ENCODE measurements around the gene MTRFR.

Gene MTRFR

GRCh38 chr12:123269896-123270213 is 36.6 kb downstream of the MTRFR start:
- peak overlapping the region; percentile 74 to 82 for H3K4me3 ChIP-seq (ENCODE audit: low read depth in 1 of 2, low read length in 2 of 2)
- H3K27me3 ChIP-seq (ENCODE audit: control insufficient read depth in 1 of 2, insufficient read depth in 2 of 2, low read length in 2 of 2): no peaks in the 10 kb centered on the region
- peak overlapping the region; percentile 72 to 79 for H3K9ac ChIP-seq (ENCODE audit: low read depth in 1 of 2, low read length in 2 of 2)
- H3K4me1 ChIP-seq (ENCODE audit: control insufficient read depth in 1 of 2, insufficient read depth in 2 of 2, low read length in 2 of 2): peaks cover 17 to 24% of the 10 kb centered on the region in 2 donors
- H3K36me3 ChIP-seq (ENCODE audit: control insufficient read depth in 1 of 2, insufficient read depth in 2 of 2, low read length in 2 of 2): peaks cover 9 to 12% of the 10 kb centered on the region in 2 donors
- H3K27ac ChIP-seq (ENCODE audit: low read depth, low read length): peak overlapping the region; percentile 13
- H3K9me3 ChIP-seq (ENCODE audit: control insufficient read depth in 1 of 2, low read length in 2 of 2): no peaks in the 10 kb centered on the region

GRCh38 chr12:123270214-123271000 is 37.2 kb downstream of the MTRFR start:
- Histone ChIP-seq H3K9me3 (ENCODE audit: control insufficient read depth in 1 of 2, low read length in 2 of 2) (no peaks in the 10 kb centered on the region), H3K36me3 (ENCODE audit: control insufficient read depth in 1 of 2, insufficient read depth in 2 of 2, low read length in 2 of 2) (peaks cover 9 to 10% of the 10 kb centered on the region in 2 donors), H3K4me1 (ENCODE audit: control insufficient read depth in 1 of 2, insufficient read depth in 2 of 2, low read length in 2 of 2) (peaks cover 17 to 24% of the 10 kb centered on the region in 2 donors), H3K9ac (ENCODE audit: low read depth in 1 of 2, low read length in 2 of 2) (peak overlapping the region; percentile 72 to 79), H3K27ac (ENCODE audit: low read depth, low read length) (peak overlapping the region; percentile 13), H3K27me3 (ENCODE audit: control insufficient read depth in 1 of 2, insufficient read depth in 2 of 2, low read length in 2 of 2) (no peaks in the 10 kb centered on the region), H3K4me3 (ENCODE audit: low read depth in 1 of 2, low read length in 2 of 2) (peak overlapping the region; percentile 74 to 82)

GRCh38 chr12:123271001-123271668 is 37.9 kb downstream of the MTRFR start:
- Histone ChIP-seq H3K27ac (ENCODE audit: low read depth, low read length) (no peak overlapping the region), H3K36me3 (ENCODE audit: control insufficient read depth in 1 of 2, insufficient read depth in 2 of 2, low read length in 2 of 2) (peaks cover 7 to 9% of the 10 kb centered on the region in 2 donors), H3K4me3 (ENCODE audit: low read depth in 1 of 2, low read length in 2 of 2) (peak overlapping the region in 1 of 2 donors; percentile 74), H3K4me1 (ENCODE audit: control insufficient read depth in 1 of 2, insufficient read depth in 2 of 2, low read length in 2 of 2) (peaks cover 17 to 24% of the 10 kb centered on the region in 2 donors), H3K27me3 (ENCODE audit: control insufficient read depth in 1 of 2, insufficient read depth in 2 of 2, low read length in 2 of 2) (no peaks in the 10 kb centered on the region), H3K9ac (ENCODE audit: low read depth in 1 of 2, low read length in 2 of 2) (peak overlapping the region in 1 of 2 donors; percentile 72), H3K9me3 (ENCODE audit: control insufficient read depth in 1 of 2, low read length in 2 of 2) (no peaks in the 10 kb centered on the region)

- H3K4me1 ChIP-seq (ENCODE audit: control insufficient read depth in 1 of 2, insufficient read depth in 2 of 2, low read length in 2 of 2): peaks cover 17 to 24% of the 10 kb centered on the region in 2 donors
- H3K27ac ChIP-seq (ENCODE audit: low read depth, low read length): no peak overlapping the region
- no peak overlapping the region for H3K4me3 ChIP-seq (ENCODE audit: low read depth in 1 of 2, low read length in 2 of 2)
- H3K27me3 ChIP-seq (ENCODE audit: control insufficient read depth in 1 of 2, insufficient read depth in 2 of 2, low read length in 2 of 2): no peaks in the 10 kb centered on the region
- no peak overlapping the region for H3K9ac ChIP-seq (ENCODE audit: low read depth in 1 of 2, low read length in 2 of 2)
- no peaks in the 10 kb centered on the region for H3K36me3 ChIP-seq (ENCODE audit: control insufficient read depth in 1 of 2, insufficient read depth in 2 of 2, low read length in 2 of 2)
- H3K9me3 ChIP-seq (ENCODE audit: control insufficient read depth in 1 of 2, low read length in 2 of 2): no peaks in the 10 kb centered on the region
These were observed 39.9 kb downstream of the MTRFR start for GRCh38 chr12:123273166-123273565.

- Histone ChIP-seq H3K9me3 (ENCODE audit: control insufficient read depth in 1 of 2, low read length in 2 of 2) (no peaks in the 10 kb centered on the region), H3K9ac (ENCODE audit: low read depth in 1 of 2, low read length in 2 of 2) (no peak overlapping the region), H3K27ac (ENCODE audit: low read depth, low read length) (no peak overlapping the region), H3K4me3 (ENCODE audit: low read depth in 1 of 2, low read length in 2 of 2) (no peak overlapping the region), H3K27me3 (ENCODE audit: control insufficient read depth in 1 of 2, insufficient read depth in 2 of 2, low read length in 2 of 2) (no peaks in the 10 kb centered on the region), H3K4me1 (ENCODE audit: control insufficient read depth in 1 of 2, insufficient read depth in 2 of 2, low read length in 2 of 2) (no peaks in the 10 kb centered on the region), H3K36me3 (ENCODE audit: control insufficient read depth in 1 of 2, insufficient read depth in 2 of 2, low read length in 2 of 2) (no peaks in the 10 kb centered on the region)
These were observed 44.9 kb downstream of the MTRFR start for GRCh38 chr12:123278101-123278627.

- Histone ChIP-seq H3K4me3 (ENCODE audit: low read depth in 1 of 2, low read length in 2 of 2) (no peak overlapping the region), H3K36me3 (ENCODE audit: control insufficient read depth in 1 of 2, insufficient read depth in 2 of 2, low read length in 2 of 2) (no peaks in the 10 kb centered on the region), H3K27ac (ENCODE audit: low read depth, low read length) (no peak overlapping the region), H3K27me3 (ENCODE audit: control insufficient read depth in 1 of 2, insufficient read depth in 2 of 2, low read length in 2 of 2) (no peaks in the 10 kb centered on the region), H3K4me1 (ENCODE audit: control insufficient read depth in 1 of 2, insufficient read depth in 2 of 2, low read length in 2 of 2) (no peaks in the 10 kb centered on the region), H3K9me3 (ENCODE audit: control insufficient read depth in 1 of 2, low read length in 2 of 2) (no peaks in the 10 kb centered on the region), H3K9ac (ENCODE audit: low read depth in 1 of 2, low read length in 2 of 2) (no peak overlapping the region)
These were observed 47.7 kb downstream of the MTRFR start for GRCh38 chr12:123280971-123281370.

- Histone ChIP-seq H3K9ac (ENCODE audit: low read depth in 1 of 2, low read length in 2 of 2) (no peak overlapping the region), H3K9me3 (ENCODE audit: control insufficient read depth in 1 of 2, low read length in 2 of 2) (no peaks in the 10 kb centered on the region), H3K4me3 (ENCODE audit: low read depth in 1 of 2, low read length in 2 of 2) (no peak overlapping the region), H3K27ac (ENCODE audit: low read depth, low read length) (no peak overlapping the region), H3K4me1 (ENCODE audit: control insufficient read depth in 1 of 2, insufficient read depth in 2 of 2, low read length in 2 of 2) (no peaks in the 10 kb centered on the region), H3K36me3 (ENCODE audit: control insufficient read depth in 1 of 2, insufficient read depth in 2 of 2, low read length in 2 of 2) (no peaks in the 10 kb centered on the region), H3K27me3 (ENCODE audit: control insufficient read depth in 1 of 2, insufficient read depth in 2 of 2, low read length in 2 of 2) (no peaks in the 10 kb centered on the region)
These were observed 48.9 kb downstream of the MTRFR start for GRCh38 chr12:123282111-123282510.

GRCh38 chr12:123283461-123283860 is 50.2 kb downstream of the MTRFR start:
- Histone ChIP-seq H3K4me1 (ENCODE audit: control insufficient read depth in 1 of 2, insufficient read depth in 2 of 2, low read length in 2 of 2) (no peaks in the 10 kb centered on the region), H3K9ac (ENCODE audit: low read depth in 1 of 2, low read length in 2 of 2) (no peak overlapping the region), H3K36me3 (ENCODE audit: control insufficient read depth in 1 of 2, insufficient read depth in 2 of 2, low read length in 2 of 2) (no peaks in the 10 kb centered on the region), H3K4me3 (ENCODE audit: low read depth in 1 of 2, low read length in 2 of 2) (no peak overlapping the region), H3K27ac (ENCODE audit: low read depth, low read length) (no peak overlapping the region), H3K9me3 (ENCODE audit: control insufficient read depth in 1 of 2, low read length in 2 of 2) (no peaks in the 10 kb centered on the region), H3K27me3 (ENCODE audit: control insufficient read depth in 1 of 2, insufficient read depth in 2 of 2, low read length in 2 of 2) (no peaks in the 10 kb centered on the region)

- Histone ChIP-seq H3K9me3 (ENCODE audit: control insufficient read depth in 1 of 2, low read length in 2 of 2) (no peaks in the 10 kb centered on the region), H3K4me1 (ENCODE audit: control insufficient read depth in 1 of 2, insufficient read depth in 2 of 2, low read length in 2 of 2) (no peaks in the 10 kb centered on the region), H3K4me3 (ENCODE audit: low read depth in 1 of 2, low read length in 2 of 2) (no peak overlapping the region), H3K27me3 (ENCODE audit: control insufficient read depth in 1 of 2, insufficient read depth in 2 of 2, low read length in 2 of 2) (no peaks in the 10 kb centered on the region), H3K36me3 (ENCODE audit: control insufficient read depth in 1 of 2, insufficient read depth in 2 of 2, low read length in 2 of 2) (peaks cover 0 to 3% of the 10 kb centered on the region in 2 donors), H3K9ac (ENCODE audit: low read depth in 1 of 2, low read length in 2 of 2) (no peak overlapping the region), H3K27ac (ENCODE audit: low read depth, low read length) (no peak overlapping the region)
These were observed 51.4 kb downstream of the MTRFR start for GRCh38 chr12:123284669-123285068.

GRCh38 chr12:123286652-123287373 is 53.6 kb downstream of the MTRFR start:
- H3K36me3 ChIP-seq (ENCODE audit: control insufficient read depth in 1 of 2, insufficient read depth in 2 of 2, low read length in 2 of 2): peaks cover 0 to 11% of the 10 kb centered on the region in 2 donors

More at GRCh38 chr12:123286652-123287373, 53.6 kb downstream of the MTRFR start:
- H3K27ac ChIP-seq (ENCODE audit: low read depth, low read length): no peak overlapping the region
- H3K4me1 ChIP-seq (ENCODE audit: control insufficient read depth in 1 of 2, insufficient read depth in 2 of 2, low read length in 2 of 2): no peaks in the 10 kb centered on the region
- H3K9me3 ChIP-seq (ENCODE audit: control insufficient read depth in 1 of 2, low read length in 2 of 2): no peaks in the 10 kb centered on the region
- H3K9ac ChIP-seq (ENCODE audit: low read depth in 1 of 2, low read length in 2 of 2): no peak overlapping the region
- H3K27me3 ChIP-seq (ENCODE audit: control insufficient read depth in 1 of 2, insufficient read depth in 2 of 2, low read length in 2 of 2): no peaks in the 10 kb centered on the region
- H3K4me3 ChIP-seq (ENCODE audit: low read depth in 1 of 2, low read length in 2 of 2): no peak overlapping the region

Measured in duodenal mucosa (tissue), 2 donors.